Fibroblast of the aortic adventitia (primary cell): ENCODE results near the gene ANKRD40. TPM values are rescaled to one million over a fixed set of nuclear protein-coding genes. Genes with fewer than 3 reads are reported as not detected.
"Not testable (repeated sequence)": the region's sequence is repeated elsewhere in the genome, so short reads cannot be mapped to it uniquely, and the experiment has no call there.

Experiments used
- DNase-seq: peaks from one replicate; pipeline ENCODE4 v3.0.0-alpha.2; 2010; ENCODE audit warnings: low read depth
- H3K4me3 ChIP-seq: 2 replicates; pipeline ENCODE4 v1.5.1; 2011; ENCODE audit warnings: low read depth, mild to moderate bottlenecking, control low read depth, low read length, moderate library complexity
- CTCF ChIP-seq: IDR thresholded peaks from 2 replicates; pipeline ENCODE4 v1.5.1; 2011; ENCODE audit warnings: mild to moderate bottlenecking, low read length, control low read depth, inconsistent platforms; ENCODE audit not compliant: insufficient read depth
- total RNA-seq: library from RNA; depleted of rRNA; stranded (reverse); fragments of >200 nt; gene quantifications from 2 replicates; pipeline ENCODE4 v1.2.3, GENCODE V29; 2012; ENCODE audit warnings: low replicate concordance

The ANKRD40 gene
- total RNA-seq, 1 donor, result 51.6 TPM

DNA sequence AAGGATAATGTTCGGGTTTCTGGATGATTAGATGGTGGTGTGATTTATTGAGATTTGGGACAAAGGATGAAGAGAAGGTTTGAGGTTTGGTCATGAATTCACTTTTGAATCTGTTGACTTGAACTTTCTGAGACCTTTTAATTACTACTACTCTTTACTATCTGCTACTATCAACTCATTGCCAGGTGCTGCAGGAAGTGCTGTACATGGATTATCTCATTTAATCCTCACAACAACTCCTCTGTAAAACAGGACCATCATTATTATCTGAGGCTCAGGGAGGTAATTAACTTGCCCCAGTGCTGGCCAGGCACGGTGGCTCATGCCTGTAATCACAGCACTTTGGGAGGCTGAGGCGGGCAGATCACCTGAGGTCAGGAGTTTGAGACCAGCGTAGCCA, 2.9 kb upstream of the ANKRD40 start:
- no peak for DNase-seq
- no peak for TF ChIP-seq CTCF
- no peak overlapping the region for H3K4me3 ChIP-seq

GRCh38 chr17:50710025-50710424, 2.3 kb upstream of the ANKRD40 start:
- no peak overlapping the region for H3K4me3 ChIP-seq
- no peak for TF ChIP-seq CTCF
- no peak for DNase-seq

GRCh38 chr17:50709053-50709452, 1.3 kb upstream of the ANKRD40 start:
- not testable (repeated sequence) for H3K4me3 ChIP-seq, DNase-seq

DNA sequence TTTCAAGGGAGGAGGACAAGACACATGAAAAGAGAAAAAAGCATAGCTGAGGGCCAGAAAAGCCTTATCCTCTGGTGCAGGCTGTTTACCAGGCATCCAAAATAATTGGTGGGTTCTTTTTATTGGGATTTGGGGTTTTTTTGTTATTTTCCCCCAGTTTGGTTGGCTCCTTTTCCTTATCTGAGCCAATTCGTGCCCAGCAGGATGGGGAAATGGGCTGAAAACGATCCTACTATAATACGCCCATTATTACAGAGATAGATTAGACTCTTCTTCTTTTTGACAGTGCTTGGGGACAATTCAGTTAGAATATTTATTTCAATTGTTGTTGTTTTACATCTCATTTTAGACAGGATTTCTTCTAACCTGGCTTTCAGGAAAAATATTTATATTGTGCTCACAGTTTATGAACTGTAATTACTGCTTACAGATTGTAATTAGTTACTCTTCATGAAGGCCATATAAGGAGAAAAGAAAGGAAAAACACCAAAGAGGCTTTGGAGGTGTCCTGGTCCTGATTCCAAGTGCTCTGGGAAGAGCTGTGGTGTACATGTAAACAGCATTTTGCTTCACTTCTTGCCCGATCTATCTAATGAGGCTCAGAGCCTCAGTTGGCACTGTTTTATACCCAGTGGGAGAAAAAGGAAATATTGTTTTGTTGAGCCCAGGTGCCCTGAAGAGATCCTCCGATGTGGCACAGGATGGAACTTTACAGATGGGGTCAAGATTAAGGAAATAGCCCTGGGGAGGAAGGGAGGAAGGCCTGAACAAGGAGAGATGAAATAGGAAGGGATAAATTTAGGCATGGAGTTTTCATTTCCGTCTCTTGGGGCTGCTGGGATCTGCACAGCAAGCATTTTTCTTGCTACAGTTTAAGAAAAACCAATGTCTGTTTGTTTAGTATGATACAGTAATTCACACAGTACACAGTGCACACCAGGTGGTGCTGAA, 611 bp upstream of the ANKRD40 start:
- H3K4me3 ChIP-seq, result peak overlapping the region; percentile 83
- DNase-seq, result peak; percentile 37
- TF ChIP-seq CTCF, result no peak

DNA sequence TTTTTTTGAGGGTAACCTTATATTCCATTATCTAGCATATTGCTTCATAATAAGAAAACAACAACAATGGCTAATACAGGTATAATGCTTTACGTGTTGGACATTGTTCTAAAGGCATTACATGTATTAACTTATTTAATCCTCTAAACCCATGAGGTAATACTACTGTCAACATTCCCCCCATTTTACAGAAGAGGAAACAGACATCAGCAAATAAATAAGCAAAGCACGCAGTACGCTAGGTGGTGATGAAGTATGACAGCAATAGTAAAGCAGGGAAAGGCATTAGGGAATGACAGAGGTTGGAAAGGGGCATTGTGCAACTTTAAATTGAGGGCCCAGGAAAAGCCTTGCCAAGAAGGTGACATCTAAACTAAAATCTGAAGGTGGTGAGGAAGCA, 4.6 kb downstream of the ANKRD40 start:
- no peak for DNase-seq
- TF ChIP-seq CTCF, result no peak
- no peak overlapping the region for H3K4me3 ChIP-seq

DNA sequence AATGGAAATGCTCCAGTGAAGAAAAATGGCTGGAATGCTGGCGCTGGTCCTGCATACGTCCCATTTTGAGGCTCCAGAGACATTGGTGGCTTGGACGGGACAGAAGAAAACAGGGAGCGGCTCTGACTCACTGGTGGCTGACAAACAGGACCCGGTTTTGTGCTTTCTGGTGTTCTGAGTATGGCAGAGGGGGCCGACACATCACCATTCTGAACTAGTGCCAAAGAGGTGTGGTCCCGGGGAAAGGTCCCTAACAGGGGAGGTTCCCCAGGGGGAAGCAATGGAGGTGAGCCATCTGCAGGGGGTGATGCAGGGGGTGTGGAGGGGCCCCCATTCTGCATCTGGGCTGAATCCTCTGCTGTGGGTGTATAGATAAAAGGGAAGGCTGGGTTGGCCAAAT, 8.3 kb downstream of the ANKRD40 start:
- TF ChIP-seq CTCF, result no peak
- H3K4me3 ChIP-seq, result no peak overlapping the region
- no peak for DNase-seq

DNA sequence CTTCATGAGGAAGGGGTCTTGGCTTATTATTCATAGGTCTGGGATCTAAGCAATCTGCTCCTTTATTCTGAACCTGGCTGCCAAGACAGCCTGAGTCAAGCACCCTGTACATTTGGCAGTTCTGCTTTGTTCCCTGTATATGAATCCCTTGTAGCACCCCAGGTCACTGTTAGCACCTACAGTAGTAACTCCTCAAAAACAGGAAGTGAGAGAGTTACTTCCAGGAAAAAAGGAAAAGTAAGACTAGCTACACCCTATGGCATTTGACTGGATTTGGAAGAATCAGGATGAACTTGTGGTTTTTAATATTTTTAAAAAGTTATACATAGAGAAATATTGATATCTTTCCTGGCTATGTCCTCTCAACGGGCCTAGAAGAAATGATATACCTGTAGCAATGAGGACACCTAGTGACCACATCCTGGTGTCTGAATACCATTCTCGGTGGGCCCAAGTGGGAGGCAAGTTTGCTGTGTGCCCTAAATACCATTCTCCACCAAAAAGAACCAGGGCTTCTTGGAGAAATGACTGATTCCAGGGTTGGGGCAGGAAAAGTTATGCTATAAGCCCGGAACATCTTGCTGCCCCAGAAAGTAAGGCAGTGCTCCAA, 9.9 kb downstream of the ANKRD40 start:
- no peak overlapping the region for H3K4me3 ChIP-seq
- no peak for TF ChIP-seq CTCF
- DNase-seq, result no peak
